ENCODE results near the gene LRP4.
A peak's percentile ranks its signal among the peaks of the same experiment; 100 is the strongest.

The LRP4 gene

GRCh38 chr11:46832511-46833214 is 85.7 kb downstream of the LRP4 start:
- ChIA-PET CTCF (no interaction called here), POLR2A (interaction anchor here (1.4 kb wide), 1 partner anchor 14 kb away, joined by 3 read pairs; the partner anchor contains the start of gene CKAP5)
- H3K4me3 ChIP-seq (ENCODE audit: low read depth, low read length), result no peak overlapping the region
- no peak for DNase-seq (ENCODE audit: low read depth, low spot score)
- no peak for TF ChIP-seq CTCF (IDR thresholded peaks at IDR 0.05; ENCODE audit: insufficient read depth, low read length, missing control alignments)

GRCh38 chr11:46827995-46828394 is 90.4 kb downstream of the LRP4 start:
- no peak for DNase-seq (ENCODE audit: low read depth, low spot score)
- no peak overlapping the region for H3K4me3 ChIP-seq (ENCODE audit: low read depth, low read length)
- POLR2A ChIA-PET, result no interaction called here
- no peak for TF ChIP-seq CTCF (IDR thresholded peaks at IDR 0.05; ENCODE audit: insufficient read depth, low read length, missing control alignments)
- CTCF ChIA-PET, result interaction anchor here (1.0 to 2.2 kb wide), 3 partner anchors 16 to 325 kb away, joined by 3 to 5 read pairs (median 3); no protein-coding TSS in a partner anchor

- peak overlapping the region; percentile 81 for H3K4me3 ChIP-seq (ENCODE audit: low read depth, low read length)
- POLR2A ChIA-PET, result interaction anchor here (1.3 to 1.4 kb wide), 2 partner anchors 20 to 29 kb away, joined by 5 read pairs; partner anchors contain the start of gene CKAP5
- DNase-seq (ENCODE audit: low read depth, low spot score), result no peak
- peak; percentile 10 for TF ChIP-seq CTCF (IDR thresholded peaks at IDR 0.05; ENCODE audit: insufficient read depth, low read length, missing control alignments)
- CTCF ChIA-PET, result interaction anchor here (0.7 to 2.2 kb wide), 8 partner anchors 12 to 351 kb away, joined by 3 to 8 read pairs (median 3); no protein-coding TSS in a partner anchor
These were observed 91.9 kb downstream of the LRP4 start for GRCh38 chr11:46826310-46827044.

- no peak overlapping the region for H3K4me3 ChIP-seq (ENCODE audit: low read depth, low read length)
- POLR2A ChIA-PET, result no interaction called here
- DNase-seq (ENCODE audit: low read depth, low spot score), result peak; percentile 9
- TF ChIP-seq CTCF (IDR thresholded peaks at IDR 0.05; ENCODE audit: insufficient read depth, low read length, missing control alignments), result peak; percentile 19
- CTCF ChIA-PET, result interaction anchor here (0.9 to 1.5 kb wide), 4 partner anchors 9 to 419 kb away, joined by 3 to 5 read pairs (median 4); no protein-coding TSS in a partner anchor
These were observed 109.4 kb downstream of the LRP4 start for GRCh38 chr11:46808799-46809431.

Measured in AG04449 (cell line).